Activated CD8-positive, alpha-beta memory T cell treated with anti-CD3 and anti-CD28 coated beads for 48 hours (primary cell): ENCODE results near the gene UROD.

Experiments used
- DNase-seq, 3 experiments: peaks; one replicate each; pipeline ENCODE4 v3.0.0-alpha.2; 2020; ENCODE audit warnings: low read depth in 2 of 3, low spot score in 2 of 3

Gene UROD

DNA sequence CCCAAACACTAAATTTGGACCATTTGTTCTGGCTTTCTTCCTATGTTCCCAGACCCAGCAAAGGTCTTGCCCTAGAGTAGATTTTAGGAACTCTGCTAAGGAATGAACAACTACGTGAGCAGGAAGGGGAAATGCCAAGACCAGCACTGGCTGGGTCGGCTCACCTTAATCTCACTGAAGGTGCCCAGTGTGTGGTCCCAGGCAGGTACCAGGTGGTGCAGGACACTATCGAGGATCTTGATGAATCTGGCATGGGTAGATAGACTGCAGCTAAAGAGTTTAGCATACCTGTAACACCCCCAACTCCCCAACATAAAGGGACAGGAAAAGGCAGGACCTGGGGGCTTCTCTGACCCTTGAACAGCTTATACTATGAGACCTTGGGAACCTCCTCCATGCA lies 4.0 kb upstream of the UROD start:
- DNase-seq = no peak

DNA sequence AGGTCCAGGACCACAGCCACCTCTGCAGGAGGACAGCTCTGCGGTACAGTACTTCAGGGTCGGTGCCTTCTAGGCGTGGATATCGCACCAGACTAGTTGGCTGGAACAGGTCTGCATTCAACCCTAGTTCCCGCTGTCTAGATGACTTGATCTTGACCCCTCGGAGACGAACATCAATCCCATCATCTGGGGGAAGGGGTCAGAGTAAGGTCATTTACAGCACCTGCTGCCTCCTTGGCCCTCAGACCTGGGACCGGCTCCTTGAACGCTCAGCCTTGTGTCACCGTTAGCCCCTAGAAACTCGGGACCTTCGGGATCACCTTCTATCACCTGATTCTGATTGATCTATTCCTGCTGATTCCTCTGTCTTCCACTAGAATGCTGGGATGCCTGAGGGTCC lies 3.5 kb upstream of the UROD start:
- DNase-seq = no peak

DNA sequence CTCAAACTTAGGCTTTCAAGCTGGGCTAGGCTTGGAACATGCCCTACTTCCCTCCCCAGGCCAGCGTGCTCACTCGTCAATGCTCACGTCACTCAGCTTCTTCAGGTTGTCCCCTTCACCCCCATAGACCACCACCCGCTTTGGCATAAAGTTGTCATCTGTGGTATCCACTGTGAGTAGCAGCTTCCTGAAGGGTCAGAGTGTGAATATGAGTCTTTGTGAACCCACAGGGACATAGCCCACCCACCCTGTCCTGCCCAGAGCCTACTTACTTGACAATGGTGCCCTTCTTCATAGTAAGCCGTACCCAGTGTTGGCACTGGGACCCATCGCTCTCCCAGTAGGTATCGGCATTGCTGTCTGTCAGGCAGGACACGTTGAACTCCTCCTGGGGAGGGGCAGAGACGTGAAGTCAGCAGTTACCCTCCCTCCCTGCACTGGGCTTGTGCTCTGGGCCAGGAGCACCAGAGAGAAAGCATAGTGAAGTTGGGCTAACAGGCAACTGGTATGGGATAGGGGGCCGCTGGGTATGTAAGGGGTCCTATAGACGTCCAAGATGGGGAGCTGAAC lies 2.7 kb upstream of the UROD start:
- DNase-seq = no peak

DNA sequence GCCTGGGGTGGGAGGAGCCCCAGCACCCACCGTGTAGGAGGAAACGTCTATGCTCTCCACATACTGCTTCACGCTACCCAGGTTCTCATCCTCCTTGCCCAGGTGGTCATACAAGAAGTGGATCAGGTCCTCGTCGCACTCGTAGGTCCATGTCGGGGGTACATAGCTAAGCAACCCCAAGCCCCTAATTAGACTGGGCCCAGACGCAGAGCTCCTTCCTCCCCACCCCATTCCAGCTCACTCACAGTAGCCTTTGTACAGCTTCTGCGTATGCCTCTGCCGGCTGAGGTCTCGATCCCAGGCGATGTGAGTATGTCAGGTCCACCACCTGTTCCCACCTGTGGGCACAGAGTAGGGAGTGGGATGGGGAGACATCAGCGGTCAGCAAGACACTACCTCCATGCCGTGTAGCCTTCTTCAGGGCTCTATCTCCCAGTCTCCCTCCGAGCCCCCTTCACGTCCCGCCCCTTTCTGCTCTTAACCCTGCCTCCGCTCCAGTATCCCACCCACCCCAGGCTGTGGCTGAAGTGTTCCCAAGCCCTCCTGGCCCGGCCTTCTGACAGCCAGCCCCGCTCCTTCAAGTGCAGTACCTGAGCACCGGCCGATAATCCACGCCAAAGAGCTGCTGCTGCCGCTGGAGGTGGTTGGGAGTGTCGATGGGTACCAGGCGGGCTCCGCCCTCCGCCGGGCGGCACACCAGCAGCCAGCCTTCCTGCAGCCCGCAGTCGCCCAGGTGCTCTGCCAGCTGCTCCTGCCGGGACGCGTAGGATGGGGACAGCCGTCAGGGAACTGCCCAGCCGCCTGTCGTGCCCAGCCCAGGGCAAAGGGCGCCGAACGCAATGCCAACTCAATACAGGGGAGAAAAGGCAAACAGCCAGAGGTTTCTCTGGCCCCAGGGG lies 1.8 kb upstream of the UROD start:
- no peak for DNase-seq

DNA sequence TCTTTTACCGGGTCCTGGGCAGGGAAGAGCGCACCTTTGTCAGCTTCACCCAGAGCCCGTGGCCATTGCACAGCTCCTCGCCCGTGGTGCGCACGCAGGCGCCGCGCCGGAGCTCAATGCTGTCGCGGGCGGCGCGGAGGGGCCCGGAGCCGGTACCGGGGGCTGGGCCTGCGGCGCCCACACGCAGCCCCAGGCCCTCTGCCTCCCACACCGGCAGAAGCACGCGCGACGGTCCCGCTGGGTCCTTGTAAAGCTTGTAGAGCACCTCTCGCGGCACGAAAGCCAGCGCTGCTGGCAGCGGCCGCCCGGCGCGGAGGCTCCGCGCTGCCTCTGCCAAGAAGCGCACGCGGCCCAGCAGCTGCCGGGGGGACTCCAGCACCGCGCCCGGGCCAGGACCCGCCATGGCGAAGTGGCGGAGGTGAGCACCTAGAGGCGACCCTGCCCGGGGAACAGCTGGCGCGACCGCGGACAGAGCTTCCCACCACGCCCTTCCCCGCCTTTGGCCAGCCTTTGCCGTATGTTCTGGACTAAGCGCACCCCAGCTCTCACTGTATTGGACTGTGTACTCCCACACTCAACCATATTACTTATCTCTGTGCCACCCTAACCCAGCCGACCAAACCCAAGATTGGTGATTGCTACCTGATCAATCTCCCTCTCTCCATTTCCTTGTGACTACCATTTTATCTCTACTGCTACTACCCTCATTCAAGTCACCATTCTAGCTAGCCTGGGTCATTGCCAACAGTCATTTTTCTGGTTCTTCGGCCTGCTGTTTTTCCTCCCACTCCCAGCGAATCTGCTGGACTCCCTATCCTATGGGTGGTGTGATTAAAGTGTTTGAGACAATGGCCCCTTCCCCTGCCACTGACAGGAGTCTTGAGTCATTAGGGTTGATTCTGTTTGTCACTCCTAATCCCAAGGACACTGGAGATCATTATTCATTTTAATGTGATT lies 921 bp upstream of the UROD start, which contains the start of gene HECTD3:
Gene HECTD3 (minus strand): TSS at position 470 of the 957 bp plus-strand sequence. CDS start 67 bp downstream, at position 403.
- DNase-seq = peak in 2 of 3 experiments; percentile 48 to 50

DNA sequence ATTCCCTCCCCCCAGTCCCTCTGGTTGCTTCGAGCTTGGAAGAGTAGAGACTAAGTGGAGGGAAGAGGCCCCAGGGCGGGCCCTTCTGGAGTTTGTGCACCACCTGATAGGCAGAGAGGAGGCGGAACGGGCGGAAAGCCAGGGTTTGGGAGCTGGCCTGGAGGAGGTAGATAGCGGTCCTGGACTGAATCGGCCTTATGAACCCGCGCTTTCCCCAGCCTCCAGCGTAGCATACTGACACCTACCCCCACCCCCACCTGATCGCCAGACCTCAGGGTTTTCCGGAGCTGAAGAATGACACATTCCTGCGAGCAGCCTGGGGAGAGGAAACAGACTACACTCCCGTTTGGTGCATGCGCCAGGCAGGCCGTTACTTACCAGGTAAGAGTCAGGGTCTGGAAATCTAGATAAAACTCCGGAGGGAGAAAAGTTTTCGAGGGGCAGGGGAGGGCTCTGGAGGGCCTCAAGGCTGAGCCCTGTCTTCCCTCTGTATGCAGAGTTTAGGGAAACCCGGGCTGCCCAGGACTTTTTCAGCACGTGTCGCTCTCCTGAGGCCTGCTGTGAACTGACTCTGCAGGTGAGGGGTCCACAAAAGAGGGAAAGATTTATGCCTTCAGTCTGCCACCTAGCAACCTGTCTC lies 705 bp downstream of the UROD start:
- DNase-seq = no peak

DNA sequence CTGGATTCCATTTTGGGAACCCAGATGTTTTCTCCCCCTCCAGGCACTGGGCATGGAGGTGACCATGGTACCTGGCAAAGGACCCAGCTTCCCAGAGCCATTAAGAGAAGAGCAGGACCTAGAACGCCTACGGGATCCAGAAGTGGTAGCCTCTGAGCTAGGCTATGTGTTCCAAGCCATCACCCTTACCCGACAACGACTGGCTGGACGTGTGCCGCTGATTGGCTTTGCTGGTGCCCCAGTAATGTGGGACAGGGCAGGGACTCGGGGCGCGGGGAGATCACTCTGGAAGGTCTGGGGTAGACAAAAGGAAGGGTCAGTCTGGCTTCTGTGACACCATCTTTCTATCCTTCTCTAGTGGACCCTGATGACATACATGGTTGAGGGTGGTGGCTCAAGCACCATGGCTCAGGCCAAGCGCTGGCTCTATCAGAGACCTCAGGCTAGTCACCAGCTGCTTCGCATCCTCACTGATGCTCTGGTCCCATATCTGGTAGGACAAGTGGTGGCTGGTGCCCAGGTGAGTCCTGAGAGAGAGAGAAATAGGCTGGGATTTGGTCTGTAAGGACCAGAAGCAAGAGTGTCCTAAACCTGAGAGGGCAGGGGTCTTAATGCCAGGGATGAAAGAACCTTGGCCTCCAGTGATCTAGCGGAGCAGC lies 1.6 kb downstream of the UROD start:
- DNase-seq = no peak

DNA sequence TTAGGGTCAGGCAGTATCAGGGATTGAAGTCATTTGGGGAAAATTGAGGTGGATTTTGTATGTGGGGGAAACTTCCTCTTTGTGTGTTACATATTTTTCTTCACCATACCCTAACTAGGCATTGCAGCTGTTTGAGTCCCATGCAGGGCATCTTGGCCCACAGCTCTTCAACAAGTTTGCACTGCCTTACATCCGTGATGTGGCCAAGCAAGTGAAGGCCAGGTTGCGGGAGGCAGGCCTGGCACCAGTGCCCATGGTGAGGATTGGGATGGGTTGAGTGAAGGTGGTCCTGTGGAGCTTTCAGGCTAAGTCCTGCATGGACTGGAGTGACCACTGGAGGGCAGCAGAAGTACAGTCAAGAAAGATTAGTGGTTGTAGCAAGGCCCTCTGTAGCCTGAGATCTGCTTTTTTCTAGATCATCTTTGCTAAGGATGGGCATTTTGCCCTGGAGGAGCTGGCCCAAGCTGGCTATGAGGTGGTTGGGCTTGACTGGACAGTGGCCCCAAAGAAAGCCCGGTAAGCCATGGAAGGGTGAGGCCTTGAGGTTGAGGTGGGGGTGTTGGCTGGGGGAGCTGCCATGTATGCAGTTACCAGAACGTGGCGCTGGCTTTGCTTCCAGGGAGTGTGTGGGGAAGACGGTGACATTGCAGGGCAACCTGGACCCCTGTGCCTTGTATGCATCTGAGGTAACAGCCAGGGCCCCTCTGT lies 2.4 kb downstream of the UROD start:
- DNase-seq = peak in 2 of 3 experiments; percentile 53 to 57

DNA sequence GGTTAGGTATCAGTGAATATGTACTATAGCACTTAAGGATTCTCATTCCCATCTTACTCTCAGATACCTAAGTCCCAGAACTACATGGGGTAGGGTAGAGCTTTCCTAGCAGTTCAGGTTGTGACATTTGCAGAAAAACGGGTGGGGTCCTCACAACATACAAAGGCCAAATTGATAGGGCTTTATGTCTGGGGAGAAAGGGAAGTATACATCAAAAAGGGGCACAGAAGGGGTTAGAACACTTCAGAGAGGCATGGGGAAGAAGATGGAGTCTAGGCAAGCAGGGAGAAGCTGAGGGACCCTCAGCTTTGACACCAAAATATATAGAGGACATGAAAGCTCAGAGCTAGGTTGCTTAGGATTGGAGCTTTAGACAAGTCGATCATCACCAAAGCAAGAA lies 3.6 kb downstream of the UROD start:
- DNase-seq = no peak

DNA sequence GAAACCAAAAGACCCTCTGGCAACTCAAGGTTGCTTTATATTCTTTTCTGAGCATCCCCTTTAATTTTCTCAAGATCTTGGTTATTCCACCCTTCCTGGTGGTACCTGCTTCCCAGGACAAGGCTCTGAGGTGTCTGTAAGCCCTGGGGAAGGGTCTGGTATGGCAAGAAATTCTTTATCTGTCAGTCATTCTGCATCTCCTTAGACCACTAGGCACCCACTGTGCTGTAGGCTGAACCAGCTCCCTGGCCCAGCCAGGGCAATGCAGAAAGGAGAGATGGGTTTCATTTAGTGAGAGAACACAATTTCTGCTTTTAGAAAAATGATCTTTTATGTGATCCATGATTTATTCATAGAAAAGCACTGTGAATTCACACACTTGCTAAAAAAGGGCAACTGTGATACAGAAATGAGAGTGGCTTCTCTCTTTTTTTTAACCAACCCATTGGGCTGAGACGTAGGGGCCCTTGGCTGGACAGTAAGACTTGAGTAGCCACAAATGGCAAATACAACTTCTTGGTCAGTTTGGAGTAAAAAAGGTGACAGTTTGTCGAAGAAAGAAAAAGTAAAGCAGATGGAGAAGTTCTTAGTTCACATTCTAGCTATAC lies 4.1 kb downstream of the UROD start:
- no peak for DNase-seq

DNA sequence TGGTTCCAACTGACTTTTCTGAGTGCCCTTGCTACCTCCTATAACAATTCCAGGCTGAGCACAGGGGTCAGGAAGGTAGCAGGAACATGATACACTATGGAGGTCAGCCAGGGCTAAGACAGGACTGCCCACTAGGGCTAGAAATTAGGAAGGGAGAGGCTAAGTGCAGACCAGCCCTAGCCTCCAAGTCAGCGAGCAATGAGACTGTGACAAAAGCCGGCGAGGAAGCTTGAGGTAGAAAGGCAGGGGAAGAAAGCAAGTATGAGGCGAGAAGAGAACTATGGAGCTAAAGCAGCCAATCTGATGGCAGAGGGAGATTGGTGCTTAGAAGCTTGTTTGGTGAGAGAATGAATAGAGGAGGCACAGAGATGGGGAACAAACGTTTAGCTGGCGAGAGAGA lies 4.7 kb downstream of the UROD start:
- DNase-seq = no peak

DNA sequence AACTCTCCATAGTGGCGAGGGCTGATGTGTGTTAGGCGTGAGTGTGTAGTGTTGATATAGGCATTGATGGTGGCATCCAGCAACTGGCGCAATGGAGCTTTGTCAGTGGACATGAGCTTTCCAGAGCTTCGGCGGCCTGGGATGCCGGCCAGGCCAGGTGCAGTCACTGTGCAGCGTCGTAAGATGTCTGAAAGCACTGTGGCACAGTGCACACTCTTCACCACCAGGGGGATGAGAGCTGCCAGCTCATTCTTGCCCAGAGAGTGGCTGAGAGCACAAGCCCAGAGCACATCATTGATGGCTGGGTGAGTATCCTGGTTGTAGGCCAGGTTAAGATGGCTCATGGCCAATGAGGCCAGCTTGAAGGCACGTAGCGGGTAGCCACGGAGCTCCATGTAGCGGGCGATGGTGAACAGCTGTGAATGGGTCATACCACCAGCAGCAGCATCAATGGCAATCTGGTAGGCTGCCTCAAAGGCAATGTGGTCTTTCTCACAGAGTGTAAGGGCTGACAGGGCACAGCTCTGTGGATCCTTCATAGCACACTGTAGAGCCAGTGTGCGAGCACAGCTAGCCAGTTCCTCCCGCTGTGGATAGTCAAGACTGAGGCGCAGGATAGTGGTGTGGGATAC lies 6.7 kb downstream of the UROD start:
- DNase-seq = peak in 1 of 3 experiments; percentile 42

DNA sequence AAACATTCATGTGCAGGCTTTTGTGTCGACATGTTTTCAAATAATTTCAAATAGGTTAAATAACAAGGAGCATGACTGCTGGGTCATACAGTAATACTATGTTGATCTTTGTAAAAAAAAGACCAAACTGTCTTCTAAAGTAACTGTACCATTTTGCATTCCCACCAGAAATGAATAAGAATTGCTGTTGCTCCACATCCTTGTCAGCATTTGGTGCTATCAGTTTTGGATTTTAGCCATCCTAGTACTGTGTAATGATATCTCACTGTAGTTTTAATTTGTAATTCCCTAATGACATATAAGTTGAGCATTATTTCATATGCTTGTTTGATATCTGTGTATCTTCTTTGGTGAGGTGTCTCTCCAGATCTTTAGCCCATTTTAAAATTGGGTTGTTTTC lies 11.6 kb downstream of the UROD start:
- no peak for DNase-seq

DNA sequence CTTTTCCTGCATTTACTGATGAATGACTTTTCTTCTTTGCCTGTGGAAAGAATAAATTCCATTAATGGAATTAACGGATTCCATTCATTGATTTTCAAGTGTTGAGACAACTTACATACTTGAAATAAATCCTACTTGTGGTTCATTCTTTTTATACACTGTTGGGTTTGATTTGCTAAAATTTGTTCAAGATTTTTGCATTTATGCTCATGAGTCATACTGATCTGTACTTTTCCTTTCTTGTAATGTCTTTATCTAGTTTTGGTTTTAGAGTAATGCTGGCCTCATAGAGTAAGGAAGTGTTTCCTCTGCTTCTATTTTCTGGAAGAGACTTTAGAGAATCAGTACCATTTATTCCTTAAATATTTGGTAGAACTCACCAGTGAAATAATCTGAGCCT lies 14.4 kb downstream of the UROD start:
- no peak for DNase-seq

DNA sequence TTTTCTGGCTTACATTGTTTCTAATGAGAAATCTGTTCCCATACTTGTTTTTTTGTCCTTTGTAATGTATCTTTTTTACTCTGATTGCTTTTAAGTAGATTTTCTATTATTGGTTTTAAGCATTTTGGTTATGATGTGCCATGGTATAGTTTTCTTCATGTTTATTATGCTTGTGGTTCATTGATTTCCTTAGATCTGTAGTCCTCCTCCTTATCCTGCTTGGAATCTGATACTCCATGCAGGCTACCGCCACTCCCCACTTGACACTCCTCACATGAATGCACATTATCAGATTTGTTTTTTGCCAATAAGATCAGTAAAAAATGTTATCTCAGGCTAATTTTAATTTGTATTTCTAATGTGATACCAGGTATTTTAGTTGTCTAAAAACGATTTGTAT lies 20.8 kb downstream of the UROD start:
- DNase-seq = no peak

DNA sequence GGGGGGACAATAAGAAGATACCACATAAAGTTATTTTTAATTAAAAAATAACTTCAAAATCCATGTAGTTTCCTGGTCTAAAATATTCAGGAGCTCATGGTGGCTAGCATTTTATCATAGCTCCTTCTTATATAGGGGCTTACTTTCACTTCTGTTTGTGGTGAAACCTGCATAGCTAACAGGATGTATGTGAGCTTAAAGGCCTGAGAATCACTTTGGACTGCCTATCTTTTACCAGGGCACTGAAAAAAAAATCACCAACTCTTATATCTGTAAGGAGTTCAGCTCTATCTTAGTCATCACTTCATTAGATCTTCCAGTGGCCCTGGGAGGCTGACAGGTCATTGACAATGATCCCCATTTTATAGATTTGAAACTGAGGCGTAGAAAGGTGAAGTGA lies 21.3 kb downstream of the UROD start:
- no peak for DNase-seq

DNA sequence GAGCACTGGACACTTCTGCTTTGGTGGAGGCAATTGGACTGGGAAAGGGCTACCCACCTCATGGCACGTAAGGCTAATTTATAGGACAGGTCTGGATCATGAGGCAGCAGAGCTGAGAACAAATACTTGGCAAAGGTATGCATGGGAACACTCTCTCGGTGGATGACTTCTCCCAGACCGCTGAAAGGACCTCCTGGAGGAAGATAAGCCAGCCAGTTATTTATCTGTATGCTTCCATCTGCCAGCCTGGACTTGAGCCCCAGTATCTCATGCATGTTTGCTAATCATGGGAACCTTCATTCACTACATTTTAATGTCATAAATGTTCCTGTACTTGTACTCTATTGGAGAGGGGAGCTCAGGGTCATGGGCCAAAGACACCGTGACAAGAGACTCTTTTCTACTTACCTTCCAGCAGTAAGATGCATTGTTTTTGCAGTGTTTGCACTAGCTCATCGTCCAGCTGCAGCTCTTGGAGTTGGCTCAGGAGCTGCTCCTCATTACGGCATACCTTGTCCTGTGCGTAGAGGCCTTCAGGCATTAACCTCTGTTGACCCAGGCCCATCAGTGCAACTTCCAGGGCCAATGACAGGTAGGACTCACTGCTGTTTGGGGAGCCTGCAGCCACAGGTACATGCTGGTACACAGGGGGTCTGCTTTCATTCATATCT lies 23.7 kb downstream of the UROD start:
- no peak for DNase-seq

DNA sequence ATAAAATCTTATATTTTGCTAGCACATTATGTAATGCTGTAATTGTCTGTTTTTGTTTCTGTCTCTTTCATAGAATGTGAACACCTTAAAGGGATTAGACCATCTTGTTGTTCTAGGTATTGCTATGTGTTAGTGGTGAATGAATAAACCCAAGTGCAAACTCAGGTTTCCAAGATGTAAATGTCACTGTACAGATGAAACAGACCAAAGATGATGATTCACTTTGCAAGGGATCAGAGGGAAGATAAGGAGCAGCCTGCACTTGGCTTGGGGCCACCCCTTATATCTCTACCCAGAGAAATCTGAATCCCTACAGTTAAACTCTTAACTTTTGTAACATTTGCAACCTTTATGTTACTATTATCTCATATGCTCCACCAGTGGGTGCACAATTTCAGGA lies 25.4 kb downstream of the UROD start:
- no peak for DNase-seq
